Stimulated activated CD8-positive, alpha-beta memory T cell treated with anti-CD3 and anti-CD28 coated beads, Interleukin-4, amount 100 ng/mL, for 4 hours (primary cell): ENCODE data around the gene MYOM1.
A peak's percentile ranks its signal among the peaks of the same experiment; 100 is the strongest.

Source experiments
- DNase-seq, 2 donors: peaks; one replicate each; pipeline ENCODE4 v3.0.0-alpha.2; 2020; ENCODE audit warnings: low read depth in 2 of 2, low spot score in 1 of 2

MYOM1 gene

DNA sequence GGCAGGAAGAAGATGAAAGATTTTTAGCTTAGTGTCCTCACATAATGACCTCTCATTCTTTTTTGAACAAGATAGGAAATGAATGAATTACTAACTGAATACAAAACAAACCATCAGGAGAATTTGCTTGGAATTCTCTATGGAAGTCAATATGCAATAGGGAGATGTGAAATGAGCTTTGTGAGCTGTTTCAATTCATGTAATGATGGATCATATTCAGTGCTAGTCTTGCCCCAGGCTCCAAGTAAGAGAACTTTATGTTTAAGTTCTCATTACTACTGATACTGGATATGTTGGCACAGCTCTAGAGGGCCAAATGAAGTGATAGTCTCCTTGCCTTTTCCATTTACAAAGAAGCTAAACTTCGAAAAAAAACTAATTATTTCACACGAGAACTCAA, 29.2 kb downstream of the MYOM1 start:
- no peak for DNase-seq

DNA sequence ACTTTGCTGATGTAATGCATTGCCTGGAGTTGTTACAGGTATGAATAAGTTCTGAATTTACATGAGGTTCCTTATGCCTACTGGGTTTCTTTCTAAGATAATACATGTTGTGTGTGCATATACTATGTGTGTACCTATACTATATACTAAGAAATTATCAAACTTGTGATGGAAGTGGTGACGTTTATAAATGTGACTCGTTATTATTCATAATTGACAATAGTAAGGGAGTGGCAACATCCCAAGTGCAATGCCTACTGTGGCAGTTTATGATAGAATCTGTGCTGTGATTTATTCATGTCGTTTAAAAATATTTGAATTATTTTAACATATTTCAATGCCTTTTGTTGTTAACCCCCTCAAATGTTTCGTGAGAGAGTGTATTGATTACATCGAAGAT, 29.9 kb downstream of the MYOM1 start:
- DNase-seq, result no peak

DNA sequence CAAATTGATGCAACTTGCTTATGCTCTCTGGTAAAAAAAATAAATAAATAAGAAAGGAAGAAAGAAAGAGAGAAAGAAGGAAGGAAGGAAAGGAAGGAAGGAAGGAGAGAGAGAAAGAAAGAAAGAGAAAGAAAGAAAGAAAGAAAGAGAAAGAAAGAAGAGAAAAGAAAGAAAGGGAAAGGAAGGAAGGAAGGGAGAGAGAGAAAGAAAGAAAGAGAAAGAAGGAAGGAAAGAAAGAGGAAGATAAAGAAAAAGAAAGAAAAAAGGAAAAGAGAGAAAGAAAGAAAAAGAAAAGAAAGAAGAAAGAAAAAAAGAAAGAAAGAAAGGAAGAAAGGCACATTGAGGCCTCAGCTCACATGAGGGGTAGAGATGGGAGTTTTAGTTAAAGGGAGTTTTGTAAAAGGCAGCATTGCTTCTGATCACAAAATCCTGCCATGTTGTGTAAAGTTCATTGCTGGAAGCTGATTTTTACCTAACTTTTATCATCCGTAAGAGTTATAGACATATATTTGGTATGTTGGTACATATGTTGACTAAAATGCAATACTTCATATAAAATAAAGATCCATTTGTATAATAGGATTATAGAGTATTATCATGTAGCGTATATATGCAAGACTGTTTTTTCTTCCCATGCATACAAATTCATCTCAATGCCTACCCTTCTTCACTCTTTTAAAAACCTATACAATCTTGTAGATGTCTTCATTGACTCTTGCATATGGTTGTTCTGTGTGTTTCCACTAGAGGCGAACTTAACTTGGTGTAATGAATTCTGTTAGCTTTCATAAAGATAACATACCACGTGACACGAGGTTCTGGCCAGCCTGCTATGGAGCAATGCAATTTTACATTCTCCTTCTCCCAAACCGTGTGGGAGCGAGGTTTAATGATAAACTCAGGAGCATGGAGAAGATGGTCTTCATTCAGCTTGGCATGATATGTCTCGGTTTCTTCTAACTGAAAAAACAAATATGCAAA, 32.8 kb downstream of the MYOM1 start:
- no peak for DNase-seq

DNA sequence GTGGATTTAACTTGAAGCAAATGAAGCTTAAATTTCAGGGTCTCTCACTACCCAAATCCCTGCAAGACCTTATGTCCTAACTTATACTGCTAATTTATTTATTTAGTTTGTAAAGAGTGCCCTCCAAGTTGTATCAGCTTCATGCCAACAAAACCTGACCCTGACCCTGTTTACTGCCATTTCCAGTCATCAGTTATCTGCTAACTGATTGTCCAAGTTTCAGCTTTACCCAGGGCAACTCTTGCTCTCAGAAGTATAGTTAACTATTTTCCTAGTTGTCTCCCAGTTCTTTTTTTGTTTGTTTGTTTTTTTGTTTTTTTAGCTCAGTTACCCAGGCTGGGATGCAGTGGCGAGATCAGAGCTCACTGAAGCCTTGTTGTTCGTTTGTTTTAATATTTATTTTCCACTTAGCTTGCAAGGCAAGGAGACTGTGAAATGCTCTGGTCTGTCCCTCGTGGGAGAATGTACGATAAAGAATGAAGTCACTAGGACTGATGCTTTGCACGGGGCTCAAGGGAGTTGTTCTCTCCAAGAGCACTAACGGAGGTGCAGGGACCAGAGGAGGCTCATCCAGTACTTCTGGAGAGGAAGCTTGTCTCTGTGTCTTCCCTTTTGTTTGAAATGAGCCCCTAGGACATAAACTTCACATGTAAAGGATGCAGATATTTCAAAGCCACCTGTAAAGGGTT, 35.3 kb downstream of the MYOM1 start:
- DNase-seq, result no peak

DNA sequence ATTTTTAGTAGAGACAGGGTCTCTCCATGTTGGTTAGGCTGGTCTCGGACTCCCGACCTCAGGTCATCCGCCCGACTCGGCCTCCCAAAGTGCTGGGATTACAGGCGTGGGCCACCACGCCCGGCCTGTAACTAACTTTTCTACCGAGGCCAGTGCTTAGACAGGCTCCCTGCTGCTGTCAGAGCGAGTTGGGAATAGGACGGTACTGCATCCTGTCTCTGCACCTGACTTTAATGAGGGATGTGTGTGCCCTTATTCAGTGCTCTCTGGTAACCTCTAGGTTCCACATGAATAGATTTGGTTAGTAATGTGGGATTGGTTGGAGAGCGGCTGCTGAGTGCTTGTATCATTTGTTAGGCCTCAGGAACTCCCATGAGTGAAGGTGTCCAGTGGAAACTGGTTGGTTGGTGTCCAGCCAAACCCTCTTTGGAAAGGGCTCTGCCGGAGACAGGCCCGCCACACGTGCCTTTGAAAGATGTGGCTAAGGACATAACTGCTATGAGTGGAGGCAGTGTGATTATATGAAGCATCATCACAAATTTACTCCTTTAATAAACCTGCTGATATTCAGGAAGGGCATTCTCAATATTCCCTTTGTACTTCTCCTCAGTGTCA, 36.6 kb downstream of the MYOM1 start:
- no peak for DNase-seq

DNA sequence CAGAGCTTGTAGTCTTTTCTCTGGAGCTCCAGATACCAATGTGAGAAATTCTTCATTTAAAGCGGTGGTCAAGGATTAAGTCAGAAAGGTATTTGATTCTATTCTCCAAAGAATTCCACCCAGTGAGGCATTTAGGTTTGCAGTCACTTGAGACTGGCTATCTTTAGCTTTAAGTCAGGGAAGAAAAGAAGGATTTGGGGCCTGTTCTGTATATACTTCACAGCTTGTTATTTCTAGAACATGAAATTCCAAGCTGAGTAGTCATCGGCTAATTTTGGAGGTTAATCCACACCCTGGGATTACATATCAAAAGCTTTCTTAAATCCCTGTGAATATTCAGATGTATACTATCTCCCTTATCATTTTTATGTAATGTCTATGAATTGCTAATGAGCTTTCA, 39.4 kb downstream of the MYOM1 start:
- DNase-seq, result no peak

DNA sequence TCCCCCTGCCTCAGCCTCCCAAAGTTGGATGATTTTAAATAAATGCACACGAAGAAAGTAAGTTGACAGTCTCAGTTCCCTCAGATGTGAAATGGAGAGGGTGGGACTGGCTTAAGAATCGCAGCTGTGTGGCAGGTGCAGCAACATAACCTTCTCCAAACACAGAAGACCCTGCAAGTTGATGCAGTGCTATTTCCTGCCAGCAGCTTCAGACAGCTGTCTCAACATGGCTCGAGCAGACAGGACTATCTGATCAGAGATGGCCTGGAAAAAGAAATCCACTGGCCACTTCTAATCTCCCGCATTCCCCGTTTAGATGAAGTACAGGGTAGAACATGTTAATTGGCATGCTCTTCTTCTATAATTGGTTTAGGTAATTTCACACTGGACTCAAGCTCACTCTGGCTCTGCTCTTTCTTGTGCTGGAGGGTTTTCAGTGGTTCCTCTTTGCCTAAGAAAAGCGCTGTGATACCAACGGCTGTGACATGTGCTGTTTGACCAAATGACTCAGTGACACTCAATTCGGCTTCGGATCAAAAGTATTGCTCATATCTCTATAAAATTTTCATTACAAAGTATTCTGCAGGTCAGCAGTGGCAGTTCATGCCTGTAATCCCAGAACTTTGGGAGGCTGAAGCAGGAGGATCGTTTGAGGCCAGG, 40.2 kb downstream of the MYOM1 start:
- no peak for DNase-seq

DNA sequence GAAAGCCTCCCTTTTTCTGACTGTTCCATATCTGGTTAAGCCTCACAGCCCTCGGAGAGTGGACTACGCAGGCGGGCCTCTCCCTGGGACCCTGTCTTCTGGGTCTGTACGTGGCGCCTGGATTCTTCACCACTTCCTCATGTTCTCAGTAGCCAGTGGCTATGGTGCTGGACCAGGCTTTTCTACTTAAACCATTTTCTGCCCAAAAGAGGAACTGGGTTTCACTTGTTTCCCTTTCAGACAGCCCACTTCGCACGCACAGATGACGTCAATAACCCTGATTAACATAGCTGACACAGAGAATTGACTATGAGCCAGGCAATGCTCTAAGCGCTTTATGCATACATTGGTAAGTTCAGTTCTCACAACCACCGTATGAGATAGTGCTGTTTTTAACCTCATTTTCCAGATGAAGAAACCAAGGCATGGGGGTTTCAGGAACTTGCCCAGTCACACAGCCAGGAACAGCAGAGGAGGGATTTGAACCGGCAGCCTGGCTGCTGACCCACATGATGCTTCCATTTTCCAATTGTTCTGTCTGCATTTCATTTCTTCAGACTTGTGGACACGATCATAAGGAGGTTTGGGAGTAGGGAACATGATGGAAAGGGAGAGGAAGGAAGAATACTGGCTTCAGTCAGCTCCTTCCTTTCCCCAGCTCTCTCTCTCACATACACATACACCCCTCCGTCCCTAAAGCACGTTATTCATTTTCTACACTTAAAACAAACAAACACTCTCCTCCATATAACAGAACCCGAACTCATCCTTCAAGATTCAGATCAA, 41.7 kb downstream of the MYOM1 start:
- DNase-seq, result peak in 1 of 2 donors; percentile 7

DNA sequence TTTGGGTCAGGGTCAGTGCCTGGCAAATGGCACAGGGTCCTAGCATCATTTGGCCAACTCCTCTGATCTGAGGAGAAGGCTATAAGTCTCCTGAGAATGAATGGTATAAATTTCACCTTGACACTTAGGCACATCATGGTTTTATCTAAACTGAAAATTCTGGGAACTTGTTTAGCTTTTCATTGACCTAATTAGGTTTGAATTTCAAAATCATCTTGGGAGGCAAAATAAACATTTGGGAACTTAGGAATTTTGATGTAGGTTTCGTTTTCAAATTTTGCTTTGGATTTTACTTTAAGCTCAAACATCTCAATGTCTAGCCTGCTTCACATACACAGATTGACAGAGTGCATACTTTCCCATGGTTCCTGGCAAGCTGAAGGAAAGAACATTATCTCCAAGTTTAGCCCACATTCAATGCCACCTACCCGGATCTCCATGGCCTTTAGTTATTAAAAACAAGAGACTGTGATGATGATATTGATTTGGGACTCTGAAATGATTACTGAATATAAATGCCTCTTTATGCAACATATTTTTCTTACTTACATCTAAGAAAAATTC, 44.5 kb downstream of the MYOM1 start:
- no peak for DNase-seq

DNA sequence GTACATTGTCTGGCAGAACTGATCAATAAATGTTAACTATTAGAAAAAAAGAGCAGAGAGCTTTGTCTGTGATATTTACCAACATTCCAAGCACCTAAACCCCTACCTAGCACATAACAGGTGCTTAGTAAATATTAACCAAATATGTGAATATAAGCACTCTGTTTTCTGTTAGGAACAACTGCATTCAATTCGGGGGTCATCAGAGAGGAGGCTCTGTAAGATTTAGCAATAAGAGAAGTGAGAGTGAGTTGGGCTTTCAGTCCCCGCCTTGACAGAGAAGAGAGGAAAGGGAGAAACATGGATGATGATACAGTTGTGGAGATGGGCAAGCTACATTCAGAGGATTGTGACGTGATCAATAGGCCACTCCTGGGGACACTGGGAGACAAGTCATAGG, 47.7 kb downstream of the MYOM1 start:
- DNase-seq, result no peak

DNA sequence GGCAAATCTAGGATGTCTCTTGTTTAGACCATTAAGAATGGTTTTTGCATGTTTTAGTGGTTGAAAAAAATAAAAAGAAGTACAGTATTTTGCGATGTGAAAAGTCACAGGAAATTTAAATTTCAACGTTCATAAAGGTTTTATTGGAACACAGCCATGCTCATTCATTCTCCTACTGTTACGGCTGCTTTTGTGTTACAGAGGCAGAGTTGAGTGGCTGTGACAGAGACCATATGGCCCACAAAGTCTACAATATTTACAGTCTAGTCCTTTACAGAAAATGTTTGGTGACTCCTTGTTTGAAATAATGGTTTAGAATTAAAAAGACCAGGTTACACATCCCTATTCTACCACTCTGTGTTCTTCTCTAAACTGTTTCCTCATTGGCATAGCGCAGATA, 48.1 kb downstream of the MYOM1 start:
- no peak for DNase-seq

DNA sequence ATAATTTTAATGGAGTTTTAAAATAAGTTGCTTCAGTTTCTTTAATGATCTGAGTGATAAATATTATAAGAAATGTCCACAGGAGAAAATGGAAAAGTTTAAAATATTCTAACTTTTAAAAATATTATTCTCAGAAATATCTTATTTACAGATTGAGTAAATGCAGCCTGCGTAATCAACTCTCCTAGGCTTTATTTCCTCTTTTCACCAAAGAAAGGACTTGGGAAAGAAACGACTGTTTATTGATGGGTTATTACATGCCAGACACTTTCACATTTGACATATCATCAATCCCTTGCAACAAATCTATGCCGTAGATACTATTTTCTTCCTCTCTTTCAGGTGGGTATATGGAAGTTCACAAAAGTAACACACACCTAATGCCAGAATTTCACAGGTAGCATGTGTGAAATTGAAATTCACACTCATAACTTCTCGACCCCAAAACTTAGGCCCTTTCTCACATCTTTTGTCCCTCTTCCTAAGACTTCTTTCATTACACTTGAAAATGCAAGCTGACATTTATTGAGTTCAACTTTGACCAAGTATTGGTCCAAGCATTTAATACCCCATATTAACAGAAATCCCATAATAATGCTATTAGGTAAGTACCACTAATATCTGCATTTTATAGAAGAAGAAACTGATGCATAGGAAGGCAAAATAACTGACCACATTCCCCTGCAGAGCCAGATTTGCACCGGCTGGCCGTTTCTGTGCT, 49.2 kb downstream of the MYOM1 start:
- no peak for DNase-seq

DNA sequence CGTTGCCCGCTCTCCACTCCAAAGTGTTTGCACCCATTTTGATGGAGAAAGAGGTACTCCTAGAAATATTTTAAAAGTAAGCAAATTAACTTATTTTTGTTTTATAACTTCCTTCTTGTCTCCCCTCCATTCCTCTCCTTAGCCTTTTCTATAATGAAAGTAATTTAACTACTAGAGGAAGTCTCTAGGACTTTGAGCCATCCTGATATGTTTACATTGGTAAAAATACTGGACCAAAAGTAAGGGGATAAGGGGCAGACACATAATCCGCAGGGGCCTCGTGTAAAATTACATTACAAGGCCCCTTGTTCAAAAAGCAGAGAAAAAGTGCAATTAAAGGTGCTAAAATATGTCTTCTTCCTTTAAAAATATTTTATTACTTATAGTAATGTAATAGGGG, 55.4 kb downstream of the MYOM1 start:
- no peak for DNase-seq

DNA sequence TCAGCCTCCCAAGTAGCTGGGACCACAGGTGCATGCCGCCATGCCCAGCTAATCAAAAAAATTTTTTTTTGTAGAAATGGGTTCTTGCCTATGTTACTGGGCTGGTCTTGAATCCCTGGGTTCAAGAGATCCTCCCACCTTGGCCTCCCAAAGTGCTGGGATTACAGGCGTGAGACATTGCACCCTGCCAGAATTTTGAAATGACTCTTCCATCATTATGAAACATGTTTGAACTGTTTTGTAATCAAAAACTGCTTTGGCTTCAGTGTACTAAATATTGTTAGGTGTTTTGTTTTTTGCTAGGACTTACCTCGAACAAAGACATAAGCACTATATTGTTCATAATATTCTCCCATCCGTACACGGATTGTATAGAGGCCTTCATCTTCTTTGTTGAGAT, 55.8 kb downstream of the MYOM1 start:
- no peak for DNase-seq

DNA sequence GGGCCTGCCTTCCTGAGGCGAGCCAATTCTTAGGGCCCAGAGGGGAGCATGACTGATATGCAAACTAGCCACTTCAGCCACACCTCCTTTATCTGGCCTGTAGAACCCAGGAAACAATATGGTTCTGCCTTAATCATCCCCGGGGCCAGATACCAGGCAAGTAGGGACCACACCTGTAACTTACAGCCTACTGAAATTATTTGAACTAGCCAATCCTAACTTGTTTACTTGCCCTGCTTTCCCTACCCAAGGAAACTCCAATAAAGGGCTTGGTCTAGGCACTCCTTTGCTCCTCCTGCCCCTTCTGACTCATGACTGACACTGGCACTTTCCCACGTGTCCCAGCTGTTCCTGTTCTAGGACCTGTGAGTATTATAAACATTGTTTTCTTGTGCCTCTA, 57.6 kb downstream of the MYOM1 start:
- DNase-seq, result no peak

DNA sequence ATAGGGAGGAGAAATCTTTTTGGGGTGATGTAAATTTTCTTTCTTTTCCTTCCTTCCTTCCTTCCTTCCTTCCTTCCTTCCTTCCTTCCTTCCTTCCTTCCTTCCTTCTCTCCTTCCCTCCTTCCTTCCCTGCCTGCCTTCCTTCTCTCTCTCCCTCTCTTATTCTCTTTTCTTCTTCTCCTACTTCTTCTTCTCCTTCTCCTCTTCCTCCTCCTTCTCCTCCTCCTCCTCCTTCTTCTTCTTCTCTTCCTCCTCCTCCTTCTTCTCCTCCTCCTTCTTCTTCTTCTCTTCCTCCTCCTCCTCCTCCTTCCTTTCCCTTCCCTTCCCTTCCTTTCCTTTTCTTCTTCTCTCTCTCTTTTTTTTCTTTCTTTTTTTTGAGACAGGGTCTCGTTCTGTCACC, 59.9 kb downstream of the MYOM1 start:
- DNase-seq, result no peak

DNA sequence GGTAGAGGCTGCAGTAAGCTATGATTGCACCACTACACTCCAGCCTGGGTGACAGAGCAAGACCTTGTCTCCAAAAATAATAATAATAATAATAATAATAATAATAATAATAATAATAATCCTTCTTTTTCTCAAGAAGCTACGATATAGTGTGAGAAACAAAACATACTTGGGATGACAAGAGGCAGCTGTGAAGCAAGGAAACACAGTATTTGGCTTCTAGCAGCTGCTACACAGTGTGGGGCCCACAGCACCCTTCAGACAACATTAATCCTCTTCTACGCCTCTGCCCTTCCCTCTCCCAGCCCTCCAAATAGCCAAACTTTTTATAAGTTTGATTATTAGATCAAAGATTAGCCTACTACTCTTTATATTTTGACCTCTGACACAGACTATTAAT, 62.2 kb downstream of the MYOM1 start:
- DNase-seq, result no peak

DNA sequence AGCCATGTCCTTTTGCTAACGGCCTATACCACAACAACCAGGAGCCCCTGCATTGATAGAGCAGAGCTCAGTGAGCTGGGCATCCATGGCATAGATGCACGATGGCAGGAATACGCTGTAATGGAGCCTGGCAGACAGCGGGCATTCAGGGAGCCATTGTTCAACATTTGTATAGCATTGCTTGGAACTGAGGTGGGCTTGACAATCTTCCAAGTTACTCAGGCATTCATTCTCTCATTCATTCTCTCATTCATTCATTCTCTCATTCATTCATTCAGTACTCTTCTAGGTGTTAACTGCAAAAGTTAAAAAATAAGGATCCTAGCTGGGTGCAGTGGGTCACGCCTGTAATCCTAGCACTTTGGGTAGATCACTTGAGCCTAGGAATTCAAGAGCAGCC, 62.7 kb downstream of the MYOM1 start:
- no peak for DNase-seq

DNA sequence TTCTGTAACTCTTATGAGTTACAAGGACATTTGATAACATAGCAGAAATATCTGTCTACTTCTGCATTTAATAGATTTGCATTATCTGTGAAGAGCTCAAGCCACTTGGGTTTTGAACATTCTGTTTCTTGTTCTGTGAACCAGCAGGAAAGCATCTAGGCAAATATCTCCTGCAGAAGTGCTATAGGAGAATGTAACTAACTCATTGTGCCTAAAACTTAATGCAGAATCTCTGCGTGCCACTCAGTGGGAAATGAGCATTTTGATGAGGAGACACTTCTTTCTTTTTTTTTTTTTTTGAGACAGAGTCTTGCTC, 63.5 kb downstream of the MYOM1 start:
- no peak for DNase-seq

DNA sequence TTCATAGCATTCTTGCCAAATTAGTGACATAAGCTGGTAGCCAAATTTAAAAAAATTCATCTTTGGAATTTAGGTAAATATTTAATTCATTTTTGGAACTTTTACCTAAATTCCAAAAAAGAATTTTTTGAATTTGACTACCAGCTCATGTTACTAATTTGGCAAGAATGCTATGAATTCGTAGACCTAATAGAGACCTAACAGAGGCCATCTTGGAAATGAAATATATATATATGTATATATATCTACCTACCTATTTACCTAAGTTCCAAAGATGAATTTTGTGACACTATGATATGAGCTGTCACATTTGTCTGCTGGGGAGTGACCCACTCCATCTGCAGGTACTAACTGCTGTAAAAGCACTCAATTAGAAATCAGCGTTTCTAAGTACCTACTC, 65.6 kb downstream of the MYOM1 start:
- no peak for DNase-seq
